Stimulated activated naive CD8-positive, alpha-beta T cell treated with anti-CD3 and anti-CD28 coated beads, Interleukin-15, amount 100 ng/mL, for 72 hours (primary cell): ENCODE data around the gene IFIT1B.
"Not testable (repeated sequence)": the region's sequence is repeated elsewhere in the genome, so short reads cannot be mapped to it uniquely, and the experiment has no call there.

ENCODE experiments used
- ATAC-seq: fragments of 150-1000 bp; cut with Tn5 transposase; 2 replicates; pipeline ENCODE4 v1.10.0; 2021; ENCODE audit warnings: mild to moderate bottlenecking, moderate library complexity
- DNase-seq, 2 donors: peaks; one replicate each; pipeline ENCODE4 v3.0.0; 2021 to 2022
- H3K27ac Mint-ChIP-seq, 2 donors: one replicate each; pipeline ENCODE4 v1.8.0; 2022; ENCODE audit warnings: mild to moderate bottlenecking in 2 of 2, mixed read lengths in 2 of 2, moderate library complexity in 2 of 2
- H3K27me3 Mint-ChIP-seq: one replicate; pipeline ENCODE4 v1.8.0; 2022; ENCODE audit warnings: mixed read lengths
- H3K4me1 Mint-ChIP-seq: one replicate; pipeline ENCODE4 v1.8.0; 2022; ENCODE audit warnings: mild to moderate bottlenecking, mixed read lengths
- H3K4me3 Mint-ChIP-seq, 2 donors: one replicate each; pipeline ENCODE4 v1.8.0; 2022; ENCODE audit warnings: mild to moderate bottlenecking in 2 of 2, mixed read lengths in 2 of 2, moderate library complexity in 1 of 2
- H3K9me3 Mint-ChIP-seq, 2 donors: one replicate each; pipeline ENCODE4 v1.8.0; 2022; ENCODE audit warnings: mixed read lengths in 2 of 2

Gene IFIT1B

DNA sequence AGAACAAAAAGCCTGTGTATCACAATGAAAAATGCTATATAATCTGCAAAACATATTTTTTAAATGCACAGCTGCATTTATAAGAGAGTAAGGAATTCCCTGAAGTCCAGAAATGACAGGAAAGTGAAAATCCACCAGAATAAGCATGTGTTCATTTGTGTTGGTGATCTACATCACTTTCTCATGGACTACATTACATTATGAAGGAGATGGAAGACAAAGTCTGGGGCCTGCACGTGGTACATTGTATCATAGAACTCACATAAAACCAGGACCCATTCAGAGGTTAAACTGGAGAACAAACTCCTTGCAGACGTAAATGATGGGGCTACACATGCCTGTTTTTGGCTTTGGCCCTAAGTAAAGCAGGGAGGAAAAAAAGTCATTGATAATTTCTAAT lies 33.7 kb upstream of the IFIT1B start:
- H3K27ac Mint-ChIP-seq: no peak overlapping the region
- H3K4me1 Mint-ChIP-seq: peaks cover 6% of the 10 kb centered on the region
- no peaks in the 10 kb centered on the region for H3K9me3 Mint-ChIP-seq
- H3K27me3 Mint-ChIP-seq: peaks cover 61% of the 10 kb centered on the region
- no peak overlapping the region for H3K4me3 Mint-ChIP-seq
- DNase-seq (no peak), ATAC-seq (no peak)

DNA sequence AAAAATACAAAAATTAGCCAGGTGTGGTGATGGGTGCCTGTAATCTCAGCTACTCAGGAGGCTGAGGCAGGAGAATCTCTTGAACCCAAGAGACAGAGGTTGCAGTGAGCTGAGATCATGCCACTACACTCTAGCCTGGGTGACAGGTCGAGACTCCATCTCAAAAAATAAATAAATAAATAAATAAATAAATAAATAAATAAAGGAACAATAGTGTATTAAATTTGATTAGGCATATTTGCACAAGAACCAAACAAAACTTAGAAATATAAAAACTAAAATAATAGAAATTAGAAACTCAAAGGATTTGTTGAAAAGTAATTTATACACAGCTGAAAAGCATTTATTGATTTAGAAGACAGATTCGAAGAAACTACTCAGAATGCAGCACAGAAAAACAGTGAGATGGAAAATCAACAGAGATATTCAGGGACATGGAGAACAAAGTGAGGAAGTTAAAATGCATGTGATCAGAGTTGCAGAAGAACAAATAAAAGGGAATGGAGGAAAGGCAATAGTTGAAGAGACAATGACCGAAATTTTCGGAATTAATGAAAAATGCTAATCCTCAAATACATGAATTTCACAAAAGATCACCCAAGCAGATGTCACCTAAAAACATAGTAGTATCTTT lies 32.4 kb upstream of the IFIT1B start:
- no peak overlapping the region for H3K4me3 Mint-ChIP-seq
- H3K27ac Mint-ChIP-seq: no peak overlapping the region
- H3K9me3 Mint-ChIP-seq: no peaks in the 10 kb centered on the region
- ATAC-seq (no peak), DNase-seq (no peak)
- peaks cover 8% of the 10 kb centered on the region for H3K4me1 Mint-ChIP-seq
- H3K27me3 Mint-ChIP-seq: peaks cover 60% of the 10 kb centered on the region

DNA sequence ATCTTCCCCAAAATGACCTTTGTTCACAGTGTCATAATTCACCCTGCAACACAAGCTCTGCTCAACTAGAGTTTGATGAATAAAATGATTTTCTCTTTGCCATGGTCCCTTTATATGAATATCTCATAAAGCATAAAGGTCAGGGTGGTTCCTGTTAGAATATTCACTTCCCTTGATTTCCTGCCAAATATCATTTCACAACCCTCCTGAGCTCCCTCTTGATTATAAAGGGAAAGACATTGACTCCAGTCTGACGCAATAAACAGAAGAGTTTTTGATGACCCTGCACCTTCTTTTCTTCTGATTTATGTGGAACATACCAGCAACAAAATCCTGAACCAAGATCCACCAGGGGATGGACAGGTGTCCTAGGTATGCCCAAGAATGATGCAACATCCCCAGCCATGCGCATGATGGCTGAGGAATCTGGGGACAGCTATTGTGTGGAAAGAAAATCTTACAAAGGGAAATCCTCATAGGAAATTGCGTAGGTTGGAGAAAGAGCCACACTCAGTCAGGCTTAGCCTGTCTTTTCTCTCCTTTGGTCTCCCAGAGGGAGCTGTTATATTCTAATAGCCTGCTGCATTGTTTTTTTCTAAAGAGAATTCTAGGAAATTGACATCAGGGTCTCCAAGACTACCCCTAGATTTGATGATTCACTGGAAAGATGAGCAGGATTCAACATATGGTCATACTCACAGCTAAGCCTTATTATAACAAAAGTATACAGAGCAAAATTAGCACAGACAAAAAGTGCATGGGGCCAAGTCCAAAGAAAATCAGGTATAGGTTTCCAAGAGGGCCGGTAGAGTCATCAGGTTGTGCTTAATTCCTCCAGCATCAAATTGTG lies 31.2 kb upstream of the IFIT1B start:
- Mint-ChIP-seq H3K4me1 (peaks cover 20% of the 10 kb centered on the region), H3K27me3 (peaks cover 53% of the 10 kb centered on the region), H3K9me3 (no peaks in the 10 kb centered on the region), H3K27ac (no peak overlapping the region), H3K4me3 (no peak overlapping the region)
- ATAC-seq: no peak
- DNase-seq: no peak

DNA sequence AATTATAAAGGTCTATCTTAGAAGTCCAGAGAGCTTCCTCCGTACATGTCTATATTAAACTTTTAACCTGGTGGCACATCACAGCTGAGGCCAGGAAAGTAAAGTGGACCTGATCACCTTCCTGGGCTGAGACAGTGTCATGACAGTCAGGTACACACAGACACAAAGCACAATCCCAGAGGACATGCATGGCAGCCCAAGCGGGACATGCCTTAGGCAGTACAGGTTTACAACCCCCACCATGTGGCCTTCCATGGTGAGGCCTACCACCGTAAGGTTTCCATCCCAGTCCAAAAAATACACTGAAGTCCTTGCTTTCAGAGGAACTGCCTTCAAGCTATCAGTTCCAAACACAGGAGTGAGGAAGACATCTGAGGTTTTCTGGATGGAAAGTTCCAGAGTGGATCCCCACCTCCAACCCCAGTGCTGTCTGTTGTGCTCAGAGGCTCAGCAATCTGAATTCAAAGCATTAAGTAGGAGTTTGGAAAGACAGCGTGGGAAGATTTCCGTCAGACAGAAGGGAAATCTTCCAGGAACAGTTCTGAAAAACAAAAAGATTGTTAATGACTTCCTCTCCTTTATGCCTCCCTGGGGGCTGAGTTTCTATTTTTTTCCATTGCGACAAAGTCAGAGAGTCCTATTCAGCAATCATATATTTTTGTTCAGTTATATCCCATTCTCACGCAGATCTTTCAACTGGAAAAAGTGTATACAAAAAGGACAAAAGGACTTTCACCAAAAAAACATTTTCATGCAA lies 30.0 kb upstream of the IFIT1B start:
- H3K4me3 Mint-ChIP-seq: no peak overlapping the region
- peaks cover 29% of the 10 kb centered on the region for H3K4me1 Mint-ChIP-seq
- no peak for DNase-seq
- no peak for ATAC-seq
- H3K9me3 Mint-ChIP-seq: no peaks in the 10 kb centered on the region
- no peak overlapping the region for H3K27ac Mint-ChIP-seq
- peaks cover 55% of the 10 kb centered on the region for H3K27me3 Mint-ChIP-seq

DNA sequence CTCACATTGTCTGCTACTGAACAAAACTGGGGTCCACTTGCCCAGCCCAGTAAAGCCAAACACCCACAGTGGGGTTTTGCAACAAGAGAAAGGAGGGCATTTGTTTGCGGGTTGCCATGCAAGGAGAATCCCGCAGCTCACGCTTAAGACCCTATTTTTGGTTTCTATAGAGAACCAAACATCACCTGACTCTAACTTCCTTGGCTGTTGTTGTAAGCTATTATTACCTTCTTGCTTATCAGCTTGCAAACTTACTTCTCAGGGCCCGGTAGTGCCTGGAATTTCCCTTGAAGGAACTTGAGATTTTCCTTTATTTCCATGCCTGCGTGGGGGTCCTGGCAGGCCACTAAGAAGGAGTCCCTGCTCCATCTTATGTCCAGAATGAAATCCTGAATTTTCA lies 29.4 kb upstream of the IFIT1B start:
- peaks cover 29% of the 10 kb centered on the region for H3K4me1 Mint-ChIP-seq
- DNase-seq: no peak
- no peak for ATAC-seq
- no peaks in the 10 kb centered on the region for H3K9me3 Mint-ChIP-seq
- no peak overlapping the region for H3K27ac Mint-ChIP-seq
- no peak overlapping the region for H3K4me3 Mint-ChIP-seq
- H3K27me3 Mint-ChIP-seq: peaks cover 55% of the 10 kb centered on the region

DNA sequence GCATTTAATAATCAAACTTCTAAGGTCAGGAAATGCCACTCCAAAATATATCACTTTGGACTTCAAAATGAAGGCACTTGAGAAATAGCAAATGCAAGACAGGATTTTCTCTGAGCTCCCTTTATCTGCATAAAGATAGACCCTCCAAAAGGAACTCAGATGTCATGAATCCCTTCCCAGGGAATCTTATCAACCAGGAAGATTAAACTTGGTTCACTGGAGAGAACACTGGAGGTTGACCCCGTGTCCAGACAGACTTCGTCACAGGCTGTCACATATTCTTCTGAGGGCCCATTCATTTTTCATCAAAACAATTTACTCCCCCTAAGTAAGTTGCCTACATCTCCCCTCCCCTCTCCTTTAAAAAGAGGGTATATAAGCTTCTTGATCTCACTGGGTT lies 28.9 kb upstream of the IFIT1B start:
- DNase-seq (no peak), ATAC-seq (no peak)
- Mint-ChIP-seq H3K4me1 (peaks cover 29% of the 10 kb centered on the region), H3K4me3 (no peak overlapping the region), H3K9me3 (no peaks in the 10 kb centered on the region), H3K27me3 (peaks cover 55% of the 10 kb centered on the region), H3K27ac (no peak overlapping the region)

DNA sequence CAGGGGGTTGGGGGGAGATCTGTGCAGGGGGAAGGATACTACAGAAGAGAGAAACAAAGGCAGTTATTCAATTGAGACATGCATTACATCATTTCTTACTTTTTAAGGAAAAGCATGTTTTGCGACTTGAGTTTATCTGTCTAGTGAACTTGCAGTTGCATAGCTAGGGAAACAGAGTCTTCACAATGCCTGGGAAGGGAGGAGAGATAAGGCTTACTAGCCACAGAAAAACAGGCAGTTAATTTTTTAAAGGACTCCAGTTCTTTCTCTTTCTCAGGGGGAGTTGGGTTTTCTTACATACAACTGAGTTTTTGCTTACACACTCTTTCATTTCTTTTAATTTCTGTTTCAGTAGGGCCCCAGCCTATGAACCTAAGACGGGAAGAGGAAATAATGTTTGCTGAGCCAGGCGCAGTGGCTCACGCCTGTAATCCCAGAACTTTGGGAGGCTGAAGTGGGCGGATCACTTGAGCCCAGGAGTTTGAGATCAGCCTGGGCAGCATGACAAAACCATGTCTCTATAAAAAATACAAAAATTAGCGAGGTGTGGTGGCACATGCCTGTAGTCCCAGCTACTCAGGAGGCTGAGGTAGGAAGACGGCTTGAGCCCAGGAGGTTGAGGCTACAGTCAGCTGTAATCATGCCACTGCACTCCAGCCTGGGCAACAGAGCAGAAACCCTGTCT lies 27.1 kb upstream of the IFIT1B start:
- peak; percentile 6 for ATAC-seq
- not testable (repeated sequence) for H3K9me3 Mint-ChIP-seq, DNase-seq, H3K27ac Mint-ChIP-seq
- peak overlapping the region in 1 of 2 donors; percentile 11 for H3K4me3 Mint-ChIP-seq
- peaks cover 29% of the 10 kb centered on the region for H3K4me1 Mint-ChIP-seq
- peaks cover 62% of the 10 kb centered on the region for H3K27me3 Mint-ChIP-seq

DNA sequence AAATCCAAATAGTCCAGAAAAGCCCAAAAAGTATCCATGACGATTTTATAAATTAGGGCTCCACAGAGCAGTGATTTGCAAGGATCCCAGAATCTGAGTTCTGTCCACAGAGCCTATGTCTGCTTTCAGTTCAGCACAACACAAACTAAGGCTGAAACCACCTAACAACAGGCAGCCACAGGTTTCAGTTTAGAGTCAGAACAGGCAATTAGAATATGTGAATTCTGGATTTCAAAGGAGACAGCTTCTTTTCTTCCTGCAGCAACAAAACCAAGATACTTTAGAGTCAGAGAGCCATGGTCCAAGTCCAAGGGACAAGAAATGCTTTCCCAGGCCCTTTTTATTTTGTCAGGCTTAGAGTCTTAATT lies 26.5 kb upstream of the IFIT1B start:
- H3K9me3 Mint-ChIP-seq: no peaks in the 10 kb centered on the region
- peaks cover 27% of the 10 kb centered on the region for H3K4me1 Mint-ChIP-seq
- DNase-seq: peak in 1 of 2 donors; percentile 39
- peak; percentile 95 for ATAC-seq
- H3K27me3 Mint-ChIP-seq: peaks cover 58% of the 10 kb centered on the region
- no peak overlapping the region for H3K27ac Mint-ChIP-seq
- H3K4me3 Mint-ChIP-seq: no peak overlapping the region

DNA sequence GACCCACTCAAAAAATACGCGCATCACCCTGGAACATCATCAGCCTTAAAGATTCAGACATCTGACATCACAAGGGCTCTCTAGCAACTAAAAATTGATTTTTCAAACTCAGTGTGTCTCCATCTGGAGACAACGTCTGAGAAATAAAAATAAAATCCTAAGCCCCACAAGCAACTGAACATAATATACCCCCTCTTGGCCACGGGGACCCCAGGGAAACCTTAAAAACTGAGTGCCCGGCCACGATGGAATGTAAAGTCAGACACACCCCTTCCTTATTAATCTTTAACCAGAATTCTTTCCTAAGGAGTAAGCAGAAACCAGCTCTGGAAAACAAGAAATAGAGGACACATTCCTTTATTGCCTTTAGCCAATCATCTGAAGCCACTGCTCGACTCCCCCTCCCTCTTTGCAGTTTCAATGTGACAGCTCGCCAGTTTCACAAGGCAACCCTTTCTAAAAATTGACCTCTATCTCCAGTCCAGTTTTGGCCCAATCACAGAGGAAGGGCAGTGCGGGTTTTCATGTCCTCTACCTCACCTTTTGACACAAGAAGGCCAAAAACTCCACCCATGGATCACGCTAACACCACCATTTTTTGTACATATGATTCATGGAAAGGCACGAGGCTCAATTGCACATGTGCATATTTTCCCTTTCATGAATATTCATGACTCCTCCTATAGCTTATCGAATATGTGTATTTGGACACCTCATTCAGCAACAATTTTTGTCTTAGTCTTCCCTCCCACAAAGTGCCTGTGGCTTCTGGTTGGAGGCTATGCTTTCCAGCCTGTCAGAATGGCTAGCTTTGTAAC lies 25.9 kb upstream of the IFIT1B start:
- Mint-ChIP-seq H3K9me3 (no peaks in the 10 kb centered on the region), H3K4me3 (no peak overlapping the region), H3K27ac (no peak overlapping the region), H3K4me1 (peaks cover 23% of the 10 kb centered on the region), H3K27me3 (peaks cover 53% of the 10 kb centered on the region)
- DNase-seq: no peak
- no peak for ATAC-seq

DNA sequence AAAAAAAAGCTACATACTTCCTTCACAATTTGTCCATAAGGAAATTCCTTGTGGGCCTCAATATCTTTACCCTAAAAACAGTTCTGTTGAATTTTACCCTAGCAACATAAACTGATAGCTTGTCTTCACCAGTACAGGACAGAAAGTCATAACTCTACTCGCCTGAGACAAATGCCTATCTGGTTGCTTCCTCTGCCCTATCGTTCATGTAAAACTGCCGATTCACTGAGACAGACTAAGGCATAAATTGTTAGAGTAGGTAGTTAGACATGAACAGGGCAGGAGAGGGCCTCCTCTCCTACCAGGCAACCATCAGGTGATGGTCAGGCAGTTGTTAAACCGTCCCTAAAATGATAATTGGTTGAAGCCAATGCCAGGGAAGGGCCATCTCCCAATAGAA lies 25.1 kb upstream of the IFIT1B start:
- Mint-ChIP-seq H3K9me3 (no peaks in the 10 kb centered on the region), H3K4me1 (peaks cover 23% of the 10 kb centered on the region), H3K4me3 (no peak overlapping the region), H3K27me3 (peaks cover 50% of the 10 kb centered on the region), H3K27ac (no peak overlapping the region)
- DNase-seq (no peak), ATAC-seq (no peak)

DNA sequence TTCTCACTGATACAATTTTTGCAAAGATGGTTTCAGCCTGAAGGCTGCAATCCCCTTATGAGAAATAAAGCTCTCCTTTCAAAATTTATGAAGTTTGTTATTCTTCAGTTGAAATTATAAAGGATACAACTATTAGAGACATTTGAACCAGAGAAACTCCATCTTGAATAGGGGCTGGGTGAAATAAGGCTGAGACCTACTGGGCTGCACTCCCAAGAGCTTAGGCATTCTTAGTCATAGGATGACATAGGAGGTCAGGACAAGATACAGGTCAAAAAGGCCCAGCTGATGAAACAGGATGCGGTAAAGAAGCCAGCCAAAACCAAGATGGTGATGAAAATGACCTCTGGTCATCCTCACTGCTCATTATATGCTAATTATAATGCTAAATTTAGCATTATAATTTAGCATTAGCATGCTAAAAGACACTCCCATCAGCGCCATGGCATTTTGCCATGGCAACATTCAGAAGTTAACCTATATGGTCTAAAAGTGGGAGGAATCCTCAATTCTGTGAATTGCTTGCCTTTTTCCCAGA lies 22.4 kb upstream of the IFIT1B start:
- Mint-ChIP-seq H3K9me3 (no peaks in the 10 kb centered on the region), H3K4me3 (no peak overlapping the region), H3K4me1 (peaks cover 21% of the 10 kb centered on the region), H3K27me3 (peaks cover 45% of the 10 kb centered on the region), H3K27ac (no peak overlapping the region)
- no peak for DNase-seq
- ATAC-seq: peak; percentile 37

DNA sequence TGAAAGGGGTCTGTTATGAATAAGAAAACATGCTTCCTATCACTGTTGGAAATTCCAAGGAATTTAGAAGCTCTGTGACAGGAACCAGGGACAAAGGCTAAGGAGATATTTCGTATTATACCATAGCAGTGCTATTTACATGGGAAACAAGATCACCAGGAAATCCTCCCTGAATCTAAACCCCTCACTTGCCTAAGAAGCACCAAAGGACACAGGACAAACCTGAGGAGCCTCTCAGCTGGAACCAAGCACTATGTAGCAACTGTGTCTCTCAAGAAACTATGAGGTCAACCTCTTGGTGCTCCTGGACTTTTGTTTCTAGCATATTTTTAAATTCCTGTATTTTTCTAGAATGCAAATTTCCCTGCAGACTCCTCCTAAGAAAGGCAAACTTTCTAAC lies 20.8 kb upstream of the IFIT1B start:
- ATAC-seq: no peak
- Mint-ChIP-seq H3K4me1 (peaks cover 4% of the 10 kb centered on the region), H3K27ac (no peak overlapping the region), H3K9me3 (no peaks in the 10 kb centered on the region), H3K4me3 (no peak overlapping the region), H3K27me3 (peaks cover 49% of the 10 kb centered on the region)
- DNase-seq: no peak

DNA sequence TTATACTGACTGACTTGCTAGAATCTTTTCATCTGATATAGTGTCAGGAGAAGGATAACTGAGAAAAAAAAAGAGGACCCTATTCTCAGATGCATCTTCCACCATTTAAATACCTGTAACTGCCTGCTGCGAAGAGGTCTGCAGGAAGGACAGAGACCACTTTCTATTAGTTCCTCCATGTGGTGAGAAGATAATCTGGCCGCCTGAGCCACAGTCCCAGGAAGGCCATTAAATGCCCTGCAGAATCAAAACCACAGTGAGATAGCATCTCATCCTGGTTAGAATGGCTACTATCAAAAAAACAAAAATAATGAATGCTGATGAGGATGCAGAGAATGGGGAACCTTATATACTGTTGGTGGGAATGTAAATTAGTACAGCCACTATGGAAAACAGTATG lies 19.9 kb upstream of the IFIT1B start:
- Mint-ChIP-seq H3K4me1 (no peaks in the 10 kb centered on the region), H3K4me3 (no peak overlapping the region), H3K27me3 (peaks cover 45% of the 10 kb centered on the region), H3K9me3 (no peaks in the 10 kb centered on the region), H3K27ac (no peak overlapping the region)
- DNase-seq: no peak
- ATAC-seq: no peak

DNA sequence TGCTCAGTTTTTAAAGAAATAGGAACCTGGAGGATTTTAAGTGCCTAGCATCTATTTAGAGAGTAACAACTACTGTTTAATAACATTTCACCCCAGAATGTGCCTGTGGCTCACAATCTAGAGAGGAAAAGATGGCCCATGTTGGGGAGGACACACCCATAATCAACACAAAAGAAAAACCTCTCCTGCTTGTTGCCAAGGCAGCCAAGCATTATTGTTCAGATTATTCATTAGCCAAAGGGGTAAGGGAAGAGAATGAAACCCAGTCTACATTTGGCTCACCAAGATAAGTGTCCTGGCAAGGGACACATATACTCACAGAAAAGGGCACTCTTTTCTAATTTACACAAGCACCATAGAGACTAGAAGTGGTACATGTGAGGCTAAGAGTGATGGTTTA lies 17.7 kb upstream of the IFIT1B start:
- DNase-seq (no peak), ATAC-seq (no peak)
- H3K9me3 Mint-ChIP-seq: no peaks in the 10 kb centered on the region
- H3K4me1 Mint-ChIP-seq: peaks cover 14% of the 10 kb centered on the region
- peaks cover 24% of the 10 kb centered on the region for H3K27me3 Mint-ChIP-seq
- H3K4me3 Mint-ChIP-seq: no peak overlapping the region
- H3K27ac Mint-ChIP-seq: no peak overlapping the region

DNA sequence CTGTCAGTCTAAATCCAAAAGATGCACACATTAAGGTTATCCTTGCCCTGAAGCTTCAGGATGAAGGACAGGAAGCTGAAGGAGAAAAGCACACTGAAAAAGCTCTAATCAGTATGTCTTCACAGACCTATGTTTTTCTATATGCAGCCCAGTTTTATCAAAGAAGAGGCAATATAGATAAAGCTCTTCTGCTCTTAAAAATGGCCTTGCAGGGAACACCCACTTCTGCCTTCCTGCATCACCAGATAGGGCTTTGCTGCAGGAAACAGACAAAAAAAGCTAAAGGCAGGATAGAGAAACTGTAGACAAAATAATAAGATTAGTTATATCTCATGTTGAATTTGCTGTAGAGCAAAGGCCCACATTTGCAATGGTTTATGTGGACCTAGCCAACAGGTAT lies 14.9 kb upstream of the IFIT1B start:
- ATAC-seq: no peak
- no peak overlapping the region for H3K27ac Mint-ChIP-seq
- H3K27me3 Mint-ChIP-seq: peaks cover 24% of the 10 kb centered on the region
- no peaks in the 10 kb centered on the region for H3K9me3 Mint-ChIP-seq
- peaks cover 24% of the 10 kb centered on the region for H3K4me1 Mint-ChIP-seq
- no peak overlapping the region for H3K4me3 Mint-ChIP-seq
- no peak for DNase-seq
